ENCODE measurements around the gene KCTD1. TPM values are rescaled to one million over a fixed set of nuclear protein-coding genes. Genes with fewer than 3 reads are reported as not detected.

Gene KCTD1
- total RNA-seq, 1 donor from 2014 or later = 31.8 TPM

DNA sequence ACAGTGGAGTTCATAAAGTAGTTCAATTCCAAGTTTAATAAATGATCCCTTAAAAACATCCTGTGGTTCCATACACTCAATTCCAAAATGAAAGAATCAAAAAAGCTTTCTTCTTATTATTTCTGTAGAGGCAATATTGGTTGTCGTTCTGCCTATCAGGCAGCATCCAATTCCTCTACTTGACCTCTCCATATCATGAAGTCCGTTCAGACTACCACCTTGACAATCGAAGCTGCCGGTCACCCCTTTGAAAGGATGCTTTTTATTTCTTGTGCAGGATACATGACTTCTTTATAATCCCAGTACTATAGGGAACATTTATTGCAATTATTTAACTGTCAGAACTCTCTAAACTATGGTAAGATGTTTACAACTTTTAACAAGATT lies 3.3 kb upstream of the KCTD1 start:
- Histone ChIP-seq H3K4me3 (ENCODE audit: insufficient read depth, low read depth, low read length) (no peak overlapping the region), H3K9ac (ENCODE audit: low read length) (no peak overlapping the region), H3K4me1 (ENCODE audit: insufficient read depth, low read length) (peaks cover 14% of the 10 kb centered on the region), H3K27me3 (ENCODE audit: insufficient read depth, low read length) (peaks cover 47% of the 10 kb centered on the region), H2AFZ (ENCODE audit: low read depth, low read length) (no peak overlapping the region), H3K36me3 (ENCODE audit: insufficient read depth, low read length) (no peaks in the 10 kb centered on the region), H4K20me1 (ENCODE audit: insufficient read depth, low read length) (peaks cover 8% of the 10 kb centered on the region), H3K79me2 (ENCODE audit: insufficient read depth, low read length) (peaks cover 10% of the 10 kb centered on the region), H3K27ac (ENCODE audit: low read depth, low read length) (no peak overlapping the region), H3K9me3 (ENCODE audit: insufficient read depth, low read depth, low read length) (no peaks in the 10 kb centered on the region), H3K4me2 (ENCODE audit: low read length) (no peak overlapping the region)
- Mint-ChIP-seq H3K4me1 (ENCODE audit: low read depth, unreplicated experiment) (peaks cover 14% of the 10 kb centered on the region), H3K27me3 (ENCODE audit: low read depth, unreplicated experiment) (peaks cover 27% of the 10 kb centered on the region), H3K36me3 (ENCODE audit: low read depth, unreplicated experiment) (peaks cover 5% of the 10 kb centered on the region), H3K4me3 (ENCODE audit: unreplicated experiment) (peak overlapping the region; percentile 64), H3K9me3 (ENCODE audit: unreplicated experiment) (peaks cover 2% of the 10 kb centered on the region), H3K27ac (ENCODE audit: unreplicated experiment) (no peak overlapping the region)
- peak; percentile 9 for FAIRE-seq
- no peak for TF ChIP-seq EZH2 (IDR thresholded peaks at IDR 0.05; ENCODE audit: insufficient read depth, low read length)
- TF ChIP-seq, protein P1, sequence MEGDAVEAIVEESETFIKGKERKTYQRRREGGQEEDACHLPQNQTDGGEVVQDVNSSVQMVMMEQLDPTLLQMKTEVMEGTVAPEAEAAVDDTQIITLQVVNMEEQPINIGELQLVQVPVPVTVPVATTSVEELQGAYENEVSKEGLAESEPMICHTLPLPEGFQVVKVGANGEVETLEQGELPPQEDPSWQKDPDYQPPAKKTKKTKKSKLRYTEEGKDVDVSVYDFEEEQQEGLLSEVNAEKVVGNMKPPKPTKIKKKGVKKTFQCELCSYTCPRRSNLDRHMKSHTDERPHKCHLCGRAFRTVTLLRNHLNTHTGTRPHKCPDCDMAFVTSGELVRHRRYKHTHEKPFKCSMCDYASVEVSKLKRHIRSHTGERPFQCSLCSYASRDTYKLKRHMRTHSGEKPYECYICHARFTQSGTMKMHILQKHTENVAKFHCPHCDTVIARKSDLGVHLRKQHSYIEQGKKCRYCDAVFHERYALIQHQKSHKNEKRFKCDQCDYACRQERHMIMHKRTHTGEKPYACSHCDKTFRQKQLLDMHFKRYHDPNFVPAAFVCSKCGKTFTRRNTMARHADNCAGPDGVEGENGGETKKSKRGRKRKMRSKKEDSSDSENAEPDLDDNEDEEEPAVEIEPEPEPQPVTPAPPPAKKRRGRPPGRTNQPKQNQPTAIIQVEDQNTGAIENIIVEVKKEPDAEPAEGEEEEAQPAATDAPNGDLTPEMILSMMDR (IDR thresholded peaks at IDR 0.05; ENCODE audit: insufficient read depth, low read depth, low read length) = no peak
- no peak for DNase-seq (ENCODE audit: low read depth)

DNA sequence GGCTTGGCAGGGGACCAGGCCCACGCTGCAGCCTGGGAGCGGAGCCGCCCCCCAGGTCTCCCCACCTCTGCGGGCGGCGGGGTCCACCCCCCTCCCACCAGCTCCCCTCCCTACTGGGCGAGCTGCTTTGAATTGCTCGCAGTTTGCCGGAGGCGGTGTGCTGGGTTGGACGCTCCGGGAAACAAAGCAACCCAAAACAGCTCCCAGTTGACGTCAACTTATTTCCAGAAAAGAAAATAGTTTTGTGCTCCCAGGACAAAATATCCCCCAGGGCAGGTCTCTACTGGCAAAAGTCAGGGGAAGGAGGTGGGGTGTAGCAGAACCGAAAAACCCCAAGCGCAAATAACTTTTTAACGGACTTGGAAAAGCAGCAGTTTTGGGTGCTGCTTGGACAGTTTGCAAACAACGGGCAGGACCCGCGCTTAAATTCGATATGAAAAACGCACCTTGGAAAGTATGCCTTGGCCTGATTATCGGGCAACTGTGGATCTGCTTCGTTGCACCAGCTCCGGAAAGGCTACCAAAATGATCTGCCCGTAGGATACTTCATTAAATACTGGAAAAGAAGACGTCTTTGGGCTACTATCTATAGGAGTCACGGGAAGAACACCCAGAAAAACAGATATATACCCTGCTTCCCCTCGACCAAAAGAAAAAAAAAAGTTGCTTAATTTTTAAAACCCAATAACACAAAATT lies 2.8 kb upstream of the KCTD1 start:
- Histone ChIP-seq H3K36me3 (ENCODE audit: insufficient read depth, low read length) (no peaks in the 10 kb centered on the region), H3K79me2 (ENCODE audit: insufficient read depth, low read length) (peaks cover 15% of the 10 kb centered on the region), H3K4me1 (ENCODE audit: insufficient read depth, low read length) (peaks cover 19% of the 10 kb centered on the region), H3K4me3 (ENCODE audit: insufficient read depth, low read depth, low read length) (no peak overlapping the region), H3K27ac (ENCODE audit: low read depth, low read length) (no peak overlapping the region), H3K9me3 (ENCODE audit: insufficient read depth, low read depth, low read length) (no peaks in the 10 kb centered on the region), H3K4me2 (ENCODE audit: low read length) (peak overlapping the region; percentile 95), H3K9ac (ENCODE audit: low read length) (no peak overlapping the region), H3K27me3 (ENCODE audit: insufficient read depth, low read length) (peaks cover 47% of the 10 kb centered on the region), H4K20me1 (ENCODE audit: insufficient read depth, low read length) (peaks cover 13% of the 10 kb centered on the region), H2AFZ (ENCODE audit: low read depth, low read length) (no peak overlapping the region)
- no peak overlapping the region for H3K27ac Mint-ChIP-seq (ENCODE audit: unreplicated experiment)
- H3K4me1 Mint-ChIP-seq (ENCODE audit: low read depth, unreplicated experiment) = peaks cover 11% of the 10 kb centered on the region
- TF ChIP-seq EZH2 (IDR thresholded peaks at IDR 0.05; ENCODE audit: insufficient read depth, low read length) = peak; percentile 12
- TF ChIP-seq, protein P1 (IDR thresholded peaks at IDR 0.05; ENCODE audit: insufficient read depth, low read depth, low read length) = no peak
- FAIRE-seq (peak; percentile 5), DNase-seq (ENCODE audit: low read depth) (no peak)
- H3K27me3 Mint-ChIP-seq (ENCODE audit: low read depth, unreplicated experiment) = peaks cover 27% of the 10 kb centered on the region
- H3K4me3 Mint-ChIP-seq (ENCODE audit: unreplicated experiment) = peak overlapping the region; percentile 64
- peaks cover 10% of the 10 kb centered on the region for H3K36me3 Mint-ChIP-seq (ENCODE audit: low read depth, unreplicated experiment)
- H3K9me3 Mint-ChIP-seq (ENCODE audit: unreplicated experiment) = peaks cover 2% of the 10 kb centered on the region

Measured in astrocyte (in vitro differentiated cells and primary cell).